SKM-1 (cell line): ENCODE results near the gene RPH3AL.
"Not testable (repeated sequence)": the region's sequence is repeated elsewhere in the genome, so short reads cannot be mapped to it uniquely, and the experiment has no call there.

Source experiments
- DNase-seq: peaks from one replicate; lab custom pipeline; 2025; ENCODE audit not compliant: unreplicated experiment; lab: John Stamatoyannopoulos, UW

Gene RPH3AL

GRCh38 chr17:379531-380465 lies 27.2 kb upstream of the RPH3AL start:
- DNase-seq, result no peak

- no peak for DNase-seq
Observed at GRCh38 chr17:378068-378467, 25.5 kb upstream of the RPH3AL start.

GRCh38 chr17:376936-377863 lies 24.6 kb upstream of the RPH3AL start:
- DNase-seq, result no peak

GRCh38 chr17:373613-374230 lies 21.1 kb upstream of the RPH3AL start:
- DNase-seq, result no peak

GRCh38 chr17:372157-373152 lies 19.8 kb upstream of the RPH3AL start:
- DNase-seq, result no peak

GRCh38 chr17:371583-371982 lies 19.0 kb upstream of the RPH3AL start:
- DNase-seq, result no peak

GRCh38 chr17:367656-368055 lies 15.0 kb upstream of the RPH3AL start:
- DNase-seq, result not testable (repeated sequence)

- not testable (repeated sequence) for DNase-seq
Observed at GRCh38 chr17:366657-367615, 14.3 kb upstream of the RPH3AL start.

GRCh38 chr17:364766-365165 lies 12.2 kb upstream of the RPH3AL start:
- no peak for DNase-seq

GRCh38 chr17:364308-364707 lies 11.7 kb upstream of the RPH3AL start:
- DNase-seq, result no peak

- no peak for DNase-seq
Observed at GRCh38 chr17:362721-363120, 10.1 kb upstream of the RPH3AL start.

- DNase-seq, result no peak
Observed at GRCh38 chr17:360092-360750, 7.6 kb upstream of the RPH3AL start.

- no peak for DNase-seq
Observed at GRCh38 chr17:358491-359151, 6.0 kb upstream of the RPH3AL start.

GRCh38 chr17:357644-358043 lies 5.0 kb upstream of the RPH3AL start:
- no peak for DNase-seq

GRCh38 chr17:356671-357434 lies 4.2 kb upstream of the RPH3AL start:
- no peak for DNase-seq

GRCh38 chr17:354651-355556 lies 2.3 kb upstream of the RPH3AL start:
- DNase-seq, result no peak
